Panc1 (cell line): ENCODE measurements around the gene AMN. TPM values are rescaled to one million over a fixed set of nuclear protein-coding genes. Genes with fewer than 3 reads are reported as not detected.

Experiments used
- ATAC-seq: fragments of 200-7000 bp; cut with Tn5 transposase; 2 replicates; pipeline ENCODE4 v1.9.1; 2020; ENCODE audit warnings: mild to moderate bottlenecking, moderate library complexity
- BruUV-seq: library from RNA; stranded (reverse); fragments of 400-500 nt; replicated peaks from 2 replicates; lab custom pipeline; 2021; lab: Mats Ljungman, UMichigan
- CTCF ChIA-PET: fragments of 300-600 bp; sonication (Branson Sonifier 250); formaldehyde crosslinking; loops from one replicate; lab custom pipeline; 2022; ENCODE audit warnings: antibody characterized with exemption; lab: Charles Lee
- POLR2A ChIA-PET: fragments of 300-600 bp; sonication (Branson Sonifier 250); formaldehyde crosslinking; loops from one replicate; lab custom pipeline; 2022; ENCODE audit warnings: antibody characterized with exemption; lab: Charles Lee
- DNase-seq: peaks from one replicate; pipeline ENCODE4 v3.0.0-alpha.2; 2010; ENCODE audit warnings: low read depth, low spot score
- H3K27ac ChIP-seq: 2 replicates; pipeline ENCODE4 v1.5.1; 2011; ENCODE audit warnings: mild to moderate bottlenecking, low read length, inconsistent platforms
- H3K27me3 ChIP-seq: fragments of 200-500 bp; sonication (Bioruptor generic); 2 replicates; pipeline ENCODE4 v1.6.0; 2014; ENCODE audit warnings: low read length, inconsistent platforms; ENCODE audit not compliant: control insufficient read depth, insufficient read depth
- H3K36me3 ChIP-seq: fragments of 200-500 bp; sonication (Bioruptor generic); 2 replicates; pipeline ENCODE4 v1.5.1; 2014; ENCODE audit warnings: inconsistent platforms, mild to moderate bottlenecking, low read length, moderate library complexity; ENCODE audit not compliant: control insufficient read depth, insufficient read depth
- H3K4me1 ChIP-seq: 2 replicates; pipeline ENCODE4 v1.5.1; 2011; ENCODE audit warnings: inconsistent platforms, mild to moderate bottlenecking, low read length, moderate library complexity; ENCODE audit not compliant: control insufficient read depth, insufficient read depth
- H3K4me3 ChIP-seq, 2 experiments: 2 replicates each; pipeline ENCODE4 v1.5.1; 2011 to 2012; ENCODE audit warnings: low read depth in 2 of 2, low read length in 2 of 2, mild to moderate bottlenecking in 2 of 2, inconsistent platforms in 1 of 2, moderate library complexity in 1 of 2
- H3K9me3 ChIP-seq: fragments of 200-500 bp; sonication (Bioruptor generic); 2 replicates; pipeline ENCODE4 v1.5.1; 2014; ENCODE audit warnings: low read depth, mild to moderate bottlenecking, inconsistent platforms, low read length, moderate library complexity; ENCODE audit not compliant: control insufficient read depth, insufficient read depth
- POLR2AphosphoS5 ChIP-seq: IDR thresholded peaks from 2 replicates; pipeline ENCODE4 v1.6.1; 2012; ENCODE audit warnings: mild to moderate bottlenecking, low read depth, low read length, moderate library complexity
- SIN3A ChIP-seq: IDR thresholded peaks from 2 replicates; pipeline ENCODE4 v1.6.1; 2012; ENCODE audit warnings: low read depth, mild to moderate bottlenecking, low read length, moderate library complexity, borderline replicate concordance; ENCODE audit not compliant: insufficient read depth
- TCF7L2 ChIP-seq: IDR thresholded peaks from 2 replicates; pipeline ENCODE4 v1.6.1; 2011; ENCODE audit warnings: mild to moderate bottlenecking, low read depth, low read length, inconsistent platforms
- in situ Hi-C: cut with HindIII; loops from 2 replicates; pipeline ENCODE4 v1.10.0; 2016; ENCODE audit warnings: low sequenced_read_pairs, low pct_unique_long_range_greater_than_20kb
- intact Hi-C: fragments of 100-400 bp; cut with micrococcal nuclease; formaldehyde crosslinking; loops from one replicate; pipeline ENCODE4 v1.10.0; 2022; ENCODE audit not compliant: unreplicated experiment
- total RNA-seq: library from RNA; stranded (reverse); gene quantifications from one replicate; pipeline ENCODE4 v1.2.1, GENCODE V29; 2021; ENCODE audit not compliant: unreplicated experiment
- TF ChIP-seq, protein P1 (sequence below): fragments of 450-650 bp; IDR thresholded peaks from 2 replicates; pipeline ENCODE4 v1.5.1; 2017; ENCODE audit warnings: mild to moderate bottlenecking
- TF ChIP-seq, protein P2 (sequence below), 2 experiments: IDR thresholded peaks; 2 replicates each; pipeline ENCODE4 v1.6.1; 2011 to 2012; ENCODE audit warnings: low read depth in 2 of 2, control low read depth in 1 of 2, low read length in 1 of 2, mild to moderate bottlenecking in 1 of 2, moderate library complexity in 1 of 2; ENCODE audit not compliant: insufficient read depth in 1 of 2

AMN gene
- total RNA-seq, 1 experiment from 2014 or later = 0.44 TPM

DNA sequence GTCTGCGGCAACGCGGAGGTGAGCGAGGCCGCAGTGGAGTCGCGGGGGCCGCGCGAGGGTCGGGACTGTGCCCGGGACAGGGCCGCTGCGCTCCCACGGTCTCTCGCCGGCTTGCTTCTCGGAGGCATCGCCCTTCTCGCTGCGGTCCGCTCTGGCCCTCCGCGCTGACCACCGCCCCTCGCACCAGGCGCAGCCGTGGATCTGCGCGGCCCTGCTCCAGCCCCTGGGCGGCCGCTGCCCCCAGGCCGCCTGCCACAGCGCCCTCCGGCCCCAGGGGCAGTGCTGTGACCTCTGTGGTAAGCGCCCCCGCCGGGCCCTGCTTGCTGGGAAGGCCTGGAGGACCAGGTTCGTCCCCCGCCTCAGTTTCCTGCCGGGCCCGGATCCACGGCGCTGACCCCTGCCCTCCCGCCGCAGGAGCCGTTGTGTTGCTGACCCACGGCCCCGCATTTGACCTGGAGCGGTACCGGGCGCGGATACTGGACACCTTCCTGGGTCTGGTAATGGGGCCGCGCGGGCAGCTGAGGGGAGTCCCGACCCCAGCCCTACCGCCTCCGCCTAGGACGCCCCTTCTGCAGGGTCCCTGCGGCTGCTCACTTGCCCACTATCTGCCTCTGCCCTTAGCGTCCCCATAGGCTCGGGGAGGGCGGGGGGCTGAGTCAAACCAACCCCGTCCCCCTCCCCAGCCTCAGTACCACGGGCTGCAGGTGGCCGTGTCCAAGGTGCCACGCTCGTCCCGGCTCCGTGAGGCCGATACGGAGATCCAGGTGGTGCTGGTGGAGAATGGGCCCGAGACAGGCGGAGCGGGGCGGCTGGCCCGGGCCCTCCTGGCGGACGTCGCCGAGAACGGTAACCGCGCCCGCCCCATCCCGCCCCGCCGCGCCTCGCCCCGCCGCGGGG lies 7.0 kb downstream of the AMN start:
- no peak overlapping the region for H3K27ac ChIP-seq
- intact Hi-C loops = no loop called here
- H3K36me3 ChIP-seq = no peaks in the 10 kb centered on the region
- ChIA-PET POLR2A (no interaction called here), CTCF (no interaction called here)
- peaks cover 2% of the 10 kb centered on the region; the same call in 1 of the 2 replicates for H3K4me1 ChIP-seq
- ATAC-seq = no peak
- no peaks in the 10 kb centered on the region for H3K9me3 ChIP-seq
- BruUV-seq = no TSS peak
- no peaks in the 10 kb centered on the region for H3K27me3 ChIP-seq
- TF ChIP-seq, protein P1, sequence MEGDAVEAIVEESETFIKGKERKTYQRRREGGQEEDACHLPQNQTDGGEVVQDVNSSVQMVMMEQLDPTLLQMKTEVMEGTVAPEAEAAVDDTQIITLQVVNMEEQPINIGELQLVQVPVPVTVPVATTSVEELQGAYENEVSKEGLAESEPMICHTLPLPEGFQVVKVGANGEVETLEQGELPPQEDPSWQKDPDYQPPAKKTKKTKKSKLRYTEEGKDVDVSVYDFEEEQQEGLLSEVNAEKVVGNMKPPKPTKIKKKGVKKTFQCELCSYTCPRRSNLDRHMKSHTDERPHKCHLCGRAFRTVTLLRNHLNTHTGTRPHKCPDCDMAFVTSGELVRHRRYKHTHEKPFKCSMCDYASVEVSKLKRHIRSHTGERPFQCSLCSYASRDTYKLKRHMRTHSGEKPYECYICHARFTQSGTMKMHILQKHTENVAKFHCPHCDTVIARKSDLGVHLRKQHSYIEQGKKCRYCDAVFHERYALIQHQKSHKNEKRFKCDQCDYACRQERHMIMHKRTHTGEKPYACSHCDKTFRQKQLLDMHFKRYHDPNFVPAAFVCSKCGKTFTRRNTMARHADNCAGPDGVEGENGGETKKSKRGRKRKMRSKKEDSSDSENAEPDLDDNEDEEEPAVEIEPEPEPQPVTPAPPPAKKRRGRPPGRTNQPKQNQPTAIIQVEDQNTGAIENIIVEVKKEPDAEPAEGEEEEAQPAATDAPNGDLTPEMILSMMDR = no peak
- no peak for TF ChIP-seq SIN3A
- TF ChIP-seq, protein P2, sequence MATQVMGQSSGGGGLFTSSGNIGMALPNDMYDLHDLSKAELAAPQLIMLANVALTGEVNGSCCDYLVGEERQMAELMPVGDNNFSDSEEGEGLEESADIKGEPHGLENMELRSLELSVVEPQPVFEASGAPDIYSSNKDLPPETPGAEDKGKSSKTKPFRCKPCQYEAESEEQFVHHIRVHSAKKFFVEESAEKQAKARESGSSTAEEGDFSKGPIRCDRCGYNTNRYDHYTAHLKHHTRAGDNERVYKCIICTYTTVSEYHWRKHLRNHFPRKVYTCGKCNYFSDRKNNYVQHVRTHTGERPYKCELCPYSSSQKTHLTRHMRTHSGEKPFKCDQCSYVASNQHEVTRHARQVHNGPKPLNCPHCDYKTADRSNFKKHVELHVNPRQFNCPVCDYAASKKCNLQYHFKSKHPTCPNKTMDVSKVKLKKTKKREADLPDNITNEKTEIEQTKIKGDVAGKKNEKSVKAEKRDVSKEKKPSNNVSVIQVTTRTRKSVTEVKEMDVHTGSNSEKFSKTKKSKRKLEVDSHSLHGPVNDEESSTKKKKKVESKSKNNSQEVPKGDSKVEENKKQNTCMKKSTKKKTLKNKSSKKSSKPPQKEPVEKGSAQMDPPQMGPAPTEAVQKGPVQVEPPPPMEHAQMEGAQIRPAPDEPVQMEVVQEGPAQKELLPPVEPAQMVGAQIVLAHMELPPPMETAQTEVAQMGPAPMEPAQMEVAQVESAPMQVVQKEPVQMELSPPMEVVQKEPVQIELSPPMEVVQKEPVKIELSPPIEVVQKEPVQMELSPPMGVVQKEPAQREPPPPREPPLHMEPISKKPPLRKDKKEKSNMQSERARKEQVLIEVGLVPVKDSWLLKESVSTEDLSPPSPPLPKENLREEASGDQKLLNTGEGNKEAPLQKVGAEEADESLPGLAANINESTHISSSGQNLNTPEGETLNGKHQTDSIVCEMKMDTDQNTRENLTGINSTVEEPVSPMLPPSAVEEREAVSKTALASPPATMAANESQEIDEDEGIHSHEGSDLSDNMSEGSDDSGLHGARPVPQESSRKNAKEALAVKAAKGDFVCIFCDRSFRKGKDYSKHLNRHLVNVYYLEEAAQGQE (IDR thresholded peaks at IDR 0.05; ENCODE audit: insufficient read depth in 1 of 2, low read depth in 2 of 2, low read length in 1 of 2) = no peak
- no peak for TF ChIP-seq POLR2AphosphoS5
- no peak for TF ChIP-seq TCF7L2
- no peak overlapping the region for H3K4me3 ChIP-seq
- no peak for DNase-seq
- in situ Hi-C loops = no loop called here

DNA sequence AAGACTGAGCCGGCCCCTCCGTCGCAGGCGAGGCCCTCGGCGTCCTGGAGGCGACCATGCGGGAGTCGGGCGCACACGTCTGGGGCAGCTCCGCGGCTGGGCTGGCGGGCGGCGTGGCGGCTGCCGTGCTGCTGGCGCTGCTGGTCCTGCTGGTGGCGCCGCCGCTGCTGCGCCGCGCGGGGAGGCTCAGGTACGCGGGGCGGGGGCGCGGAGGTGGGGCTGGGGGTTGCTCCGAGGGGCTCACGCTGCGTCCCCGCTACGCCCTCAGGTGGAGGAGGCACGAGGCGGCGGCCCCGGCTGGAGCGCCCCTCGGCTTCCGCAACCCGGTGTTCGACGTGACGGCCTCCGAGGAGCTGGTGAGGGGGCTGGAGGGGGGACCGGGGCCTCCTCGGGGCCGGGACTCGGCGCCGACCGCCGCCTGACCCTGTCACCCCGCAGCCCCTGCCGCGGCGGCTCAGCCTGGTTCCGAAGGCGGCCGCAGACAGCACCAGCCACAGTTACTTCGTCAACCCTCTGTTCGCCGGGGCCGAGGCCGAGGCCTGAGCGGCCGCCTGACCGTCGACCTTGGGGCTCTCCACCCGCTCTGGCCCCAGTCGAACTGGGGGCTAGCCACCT lies 7.8 kb downstream of the AMN start:
- DNase-seq = no peak

More for the DNA sequence above, 7.8 kb downstream of the AMN start:
- in situ Hi-C loops = no loop called here
- Histone ChIP-seq H3K27me3 (no peaks in the 10 kb centered on the region), H3K9me3 (no peaks in the 10 kb centered on the region), H3K36me3 (no peaks in the 10 kb centered on the region), H3K4me3 (no peak overlapping the region), H3K4me1 (peaks cover 2% of the 10 kb centered on the region; the same call in 1 of the 2 replicates), H3K27ac (no peak overlapping the region)
- no peak for ATAC-seq
- TF ChIP-seq, protein P1 = no peak
- CTCF ChIA-PET = no interaction called here
- intact Hi-C loops = no loop called here
- POLR2A ChIA-PET = no interaction called here
- BruUV-seq = no TSS peak
